Stomach (tissue), 4 donors: Measurements from ENCODE around the gene SNX30.

Experiments used
- POLR2A ChIP-seq, 4 donors: fragments of 450-650 bp; IDR thresholded peaks; one replicate each; pipeline ENCODE4 v1.6.1; 2016; ENCODE audit warnings: antibody characterized with exemption in 4 of 4, control low read depth in 2 of 4, mild to moderate bottlenecking in 1 of 4, moderate library complexity in 1 of 4
- TF ChIP-seq, protein P1 (sequence below), 7 experiments: fragments of 450-650 bp in 4 of 7; fragments of 200-600 bp in 3 of 7; sonication (generic) in 3 of 7; IDR thresholded peaks; one replicate each; pipeline ENCODE4 v1.5.1; 2016 to 2019; ENCODE audit warnings: antibody characterized with exemption in 7 of 7, control low read depth in 2 of 7, mild to moderate bottlenecking in 1 of 7

DNA sequence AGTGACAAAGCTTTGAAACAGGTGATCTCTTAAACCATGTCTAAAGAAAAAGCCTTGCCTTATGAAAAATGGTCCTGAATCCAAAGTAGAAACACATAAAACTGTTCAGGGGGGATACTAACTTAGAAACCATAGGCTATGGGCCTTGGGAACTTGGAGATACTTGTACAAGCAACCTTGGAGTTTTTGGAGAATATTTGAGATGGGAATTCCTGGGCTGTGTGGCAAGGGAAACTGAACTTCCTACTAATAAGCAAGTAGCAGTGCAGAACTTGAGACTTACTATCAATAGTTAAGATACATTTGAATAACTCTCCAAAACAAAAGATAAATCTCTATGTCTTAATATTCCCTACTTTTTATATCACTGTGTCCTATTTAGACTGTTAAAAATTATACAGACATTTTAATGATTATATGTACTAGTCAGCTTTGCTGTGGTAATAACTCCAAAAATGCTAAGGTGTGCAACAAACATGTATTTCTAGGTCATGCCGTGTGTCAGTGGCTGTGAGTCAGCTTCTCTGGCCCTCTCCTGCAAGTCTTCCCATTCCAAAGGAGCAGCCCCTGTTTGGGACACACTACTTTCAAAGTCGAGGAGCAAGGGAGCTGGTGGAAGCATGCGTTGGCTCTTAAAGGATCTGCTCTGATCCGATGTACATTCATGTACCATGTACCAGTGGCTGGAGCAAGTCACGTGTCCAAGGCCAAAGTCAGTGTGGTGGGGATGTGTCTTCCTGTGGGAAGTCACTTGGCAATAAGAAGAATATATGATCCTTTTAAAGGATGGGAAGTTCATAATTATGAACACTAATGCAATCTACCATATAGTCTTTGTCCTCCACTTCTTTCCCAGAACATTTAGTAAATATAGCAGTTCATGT is 39.6 kb downstream of the SNX30 start:
- TF ChIP-seq POLR2A (IDR thresholded peaks at IDR 0.05) = no peak
- TF ChIP-seq, protein P1, sequence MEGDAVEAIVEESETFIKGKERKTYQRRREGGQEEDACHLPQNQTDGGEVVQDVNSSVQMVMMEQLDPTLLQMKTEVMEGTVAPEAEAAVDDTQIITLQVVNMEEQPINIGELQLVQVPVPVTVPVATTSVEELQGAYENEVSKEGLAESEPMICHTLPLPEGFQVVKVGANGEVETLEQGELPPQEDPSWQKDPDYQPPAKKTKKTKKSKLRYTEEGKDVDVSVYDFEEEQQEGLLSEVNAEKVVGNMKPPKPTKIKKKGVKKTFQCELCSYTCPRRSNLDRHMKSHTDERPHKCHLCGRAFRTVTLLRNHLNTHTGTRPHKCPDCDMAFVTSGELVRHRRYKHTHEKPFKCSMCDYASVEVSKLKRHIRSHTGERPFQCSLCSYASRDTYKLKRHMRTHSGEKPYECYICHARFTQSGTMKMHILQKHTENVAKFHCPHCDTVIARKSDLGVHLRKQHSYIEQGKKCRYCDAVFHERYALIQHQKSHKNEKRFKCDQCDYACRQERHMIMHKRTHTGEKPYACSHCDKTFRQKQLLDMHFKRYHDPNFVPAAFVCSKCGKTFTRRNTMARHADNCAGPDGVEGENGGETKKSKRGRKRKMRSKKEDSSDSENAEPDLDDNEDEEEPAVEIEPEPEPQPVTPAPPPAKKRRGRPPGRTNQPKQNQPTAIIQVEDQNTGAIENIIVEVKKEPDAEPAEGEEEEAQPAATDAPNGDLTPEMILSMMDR (IDR thresholded peaks at IDR 0.05) = no peak
